Neural progenitor cell (in vitro differentiated cells): ENCODE data around the gene LCA5L. TPM values are rescaled to one million over a fixed set of nuclear protein-coding genes. Genes with fewer than 3 reads are reported as not detected.
"Not testable (repeated sequence)": the region's sequence is repeated elsewhere in the genome, so short reads cannot be mapped to it uniquely, and the experiment has no call there.

Experiments
- DNase-seq: peaks from one replicate; pipeline ENCODE4 v3.0.0-alpha.2; 2016; ENCODE audit warnings: low spot score
- H2AFZ ChIP-seq: fragments of 200-600 bp; sonication (generic); replicated peaks from 2 replicates; pipeline ENCODE4 v1.6.1; 2016; ENCODE audit warnings: antibody characterized with exemption
- H3F3A ChIP-seq: fragments of 200-600 bp; sonication (generic); 2 replicates; pipeline ENCODE4 v1.6.1; 2016; ENCODE audit warnings: antibody characterized with exemption, low read depth
- H3K27ac ChIP-seq: fragments of 200-600 bp; sonication (generic); 2 replicates; pipeline ENCODE4 v1.5.1; 2016; ENCODE audit warnings: mild to moderate bottlenecking
- H3K27me3 ChIP-seq: fragments of 200-600 bp; sonication (generic); 2 replicates; pipeline ENCODE4 v1.6.1; 2016; ENCODE audit warnings: mild to moderate bottlenecking, moderate library complexity
- H3K36me3 ChIP-seq: fragments of 200-600 bp; sonication (generic); 2 replicates; pipeline ENCODE4 v1.5.1; 2016
- H3K4me1 ChIP-seq: fragments of 200-600 bp; sonication (generic); 2 replicates; pipeline ENCODE4 v1.6.1; 2016; ENCODE audit warnings: mixed run types
- H3K4me2 ChIP-seq: fragments of 200-600 bp; sonication (generic); 2 replicates; pipeline ENCODE4 v1.6.1; 2016
- H3K4me3 ChIP-seq: fragments of 200-600 bp; sonication (generic); 2 replicates; pipeline ENCODE4 v1.5.1; 2016
- H3K79me2 ChIP-seq: fragments of 200-600 bp; sonication (generic); 2 replicates; pipeline ENCODE4 v1.6.1; 2016; ENCODE audit warnings: low read depth
- H3K9ac ChIP-seq: fragments of 200-600 bp; sonication (generic); 2 replicates; pipeline ENCODE4 v1.6.1; 2016
- H3K9me3 ChIP-seq: fragments of 200-600 bp; sonication (generic); 2 replicates; pipeline ENCODE4 v1.5.1; 2016; ENCODE audit warnings: low read depth
- H4K20me1 ChIP-seq: fragments of 200-600 bp; sonication (generic); 2 replicates; pipeline ENCODE4 v1.6.1; 2016; ENCODE audit warnings: low read depth
- H3K27ac Mint-ChIP-seq: 3 replicates; pipeline ENCODE4 v1.8.0; 2021; ENCODE audit warnings: mixed read lengths
- H3K27me3 Mint-ChIP-seq: 2 replicates; pipeline ENCODE4 v1.8.0; 2022; ENCODE audit warnings: low read depth, mild to moderate bottlenecking, inconsistent platforms, moderate library complexity, mixed read lengths; ENCODE audit not compliant: insufficient read depth
- H3K36me3 Mint-ChIP-seq: 3 replicates; pipeline ENCODE4 v1.8.0; 2021; ENCODE audit warnings: mixed read lengths
- H3K4me1 Mint-ChIP-seq: 3 replicates; pipeline ENCODE4 v1.8.0; 2021; ENCODE audit warnings: mixed read lengths
- H3K4me3 Mint-ChIP-seq: 3 replicates; pipeline ENCODE4 v1.8.0; 2021; ENCODE audit warnings: mild to moderate bottlenecking, moderate library complexity, mixed read lengths
- H3K9me3 Mint-ChIP-seq: 3 replicates; pipeline ENCODE4 v1.8.0; 2020; ENCODE audit warnings: mixed read lengths
- CTCF ChIP-seq: fragments of 200-600 bp; sonication (generic); IDR thresholded peaks from 2 replicates; pipeline ENCODE4 v1.5.1; 2017; ENCODE audit warnings: antibody characterized with exemption, mild to moderate bottlenecking
- EZH2 ChIP-seq: fragments of 200-600 bp; sonication (generic); IDR thresholded peaks from 2 replicates; pipeline ENCODE4 v1.6.1; 2017; ENCODE audit warnings: antibody characterized with exemption, mild to moderate bottlenecking, moderate library complexity
- EZH2phosphoT487 ChIP-seq: fragments of 200-600 bp; sonication (generic); IDR thresholded peaks from 2 replicates; pipeline ENCODE4 v1.6.1; 2017; ENCODE audit warnings: antibody characterized with exemption
- total RNA-seq: library from RNA; depleted of rRNA; stranded (reverse); fragments of >200 nt; gene quantifications from 2 replicates; pipeline ENCODE4 v1.2.3, GENCODE V29; 2015; ENCODE audit warnings: low replicate concordance

Gene LCA5L
- total RNA-seq, 1 donor from 2014 or later = 4.7 TPM

GRCh38 chr21:39386194-39386593 is 59.4 kb downstream of the LCA5L start:
- H3K9me3 ChIP-seq = no peaks in the 10 kb centered on the region
- Mint-ChIP-seq H3K27me3 (peaks cover 2% of the 10 kb centered on the region), H3K4me3 (no peak overlapping the region), H3K4me1 (peaks cover 38% of the 10 kb centered on the region), H3K27ac (no peak overlapping the region), H3K9me3 (no peaks in the 10 kb centered on the region), H3K36me3 (peaks cover 5% of the 10 kb centered on the region)
- no peak overlapping the region for H2AFZ ChIP-seq
- H3K9ac ChIP-seq = no peak overlapping the region
- no peak overlapping the region for H3K4me2 ChIP-seq
- H4K20me1 ChIP-seq = peaks cover 28% of the 10 kb centered on the region
- H3K36me3 ChIP-seq = no peaks in the 10 kb centered on the region
- TF ChIP-seq EZH2 (no peak), CTCF (no peak), EZH2phosphoT487 (no peak)
- H3K27me3 ChIP-seq = no peaks in the 10 kb centered on the region
- peaks cover 15% of the 10 kb centered on the region for H3K4me1 ChIP-seq
- H3F3A ChIP-seq = peaks cover 20% of the 10 kb centered on the region
- DNase-seq = no peak
- peaks cover 46% of the 10 kb centered on the region for H3K79me2 ChIP-seq
- no peak overlapping the region for H3K4me3 ChIP-seq
- no peak overlapping the region for H3K27ac ChIP-seq

DNA sequence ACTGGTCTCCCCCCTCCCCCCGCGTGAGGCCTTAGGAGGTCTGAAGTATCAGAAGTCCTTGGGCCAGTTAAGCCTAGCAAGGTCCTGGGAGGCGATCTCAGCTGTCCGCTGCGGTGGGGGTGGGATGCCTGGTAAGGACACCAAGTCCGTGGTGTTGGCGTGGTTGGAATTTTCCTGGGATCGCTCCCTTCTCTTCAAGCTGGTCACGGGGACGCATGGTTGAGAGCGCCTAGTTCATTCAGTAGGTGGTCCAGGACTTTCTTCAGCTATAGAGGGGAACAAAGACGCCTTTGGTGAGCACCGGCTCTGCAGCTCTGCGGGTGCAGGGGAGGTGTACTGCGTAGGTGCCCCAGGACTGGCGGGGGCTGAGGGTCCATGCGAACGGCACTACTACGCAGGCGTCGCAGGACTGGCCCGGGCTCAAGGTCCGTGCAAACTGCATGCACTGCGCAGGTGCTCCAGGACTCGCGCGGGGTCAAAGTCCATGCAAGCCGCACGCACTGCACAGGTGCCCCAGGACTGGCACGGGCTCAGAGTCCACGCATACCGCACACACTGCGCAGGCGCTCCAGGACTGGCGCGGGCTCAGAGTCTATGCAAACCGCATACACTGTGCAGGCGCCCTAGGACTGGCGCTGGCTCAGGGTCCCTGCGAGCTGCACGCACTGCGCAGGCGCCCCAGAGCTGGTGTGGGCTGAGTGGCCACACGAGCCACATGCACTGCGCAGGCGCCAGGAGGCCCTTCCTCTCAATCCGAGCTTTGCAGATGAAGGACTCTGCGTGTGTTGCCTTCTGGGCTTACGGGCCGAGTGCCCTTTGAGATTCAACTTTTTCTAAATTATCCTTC is 60.1 kb downstream of the LCA5L start:
- H3K27ac Mint-ChIP-seq = no peak overlapping the region
- no peak for DNase-seq
- H3K4me3 ChIP-seq = no peak overlapping the region

GRCh38 chr21:39384674-39385298 is 60.8 kb downstream of the LCA5L start:
- Histone ChIP-seq H3K79me2 (peaks cover 39% of the 10 kb centered on the region), H4K20me1 (peaks cover 21% of the 10 kb centered on the region), H3K36me3 (no peaks in the 10 kb centered on the region), H3K4me1 (peaks cover 14% of the 10 kb centered on the region), H3K27ac (no peak overlapping the region), H3K4me3 (no peak overlapping the region), H3K27me3 (no peaks in the 10 kb centered on the region), H3K9ac (no peak overlapping the region), H3K4me2 (no peak overlapping the region), H2AFZ (no peak overlapping the region), H3F3A (peaks cover 34% of the 10 kb centered on the region), H3K9me3 (no peaks in the 10 kb centered on the region)
- Mint-ChIP-seq H3K9me3 (no peaks in the 10 kb centered on the region), H3K36me3 (peaks cover 4% of the 10 kb centered on the region), H3K27ac (no peak overlapping the region), H3K4me3 (no peak overlapping the region), H3K4me1 (peaks cover 31% of the 10 kb centered on the region), H3K27me3 (no peaks in the 10 kb centered on the region)
- no peak for DNase-seq
- TF ChIP-seq CTCF (no peak), EZH2 (no peak), EZH2phosphoT487 (no peak)

More for the DNA sequence above, 60.1 kb downstream of the LCA5L start:
- Histone ChIP-seq H3K27me3 (no peaks in the 10 kb centered on the region), H3K9ac (no peak overlapping the region), H3K36me3 (no peaks in the 10 kb centered on the region), H3K9me3 (no peaks in the 10 kb centered on the region), H3K4me2 (no peak overlapping the region), H2AFZ (no peak overlapping the region), H3K4me1 (peaks cover 14% of the 10 kb centered on the region), H3K27ac (no peak overlapping the region), H3F3A (peaks cover 27% of the 10 kb centered on the region), H3K79me2 (peaks cover 47% of the 10 kb centered on the region), H4K20me1 (peaks cover 26% of the 10 kb centered on the region)
- Mint-ChIP-seq H3K4me1 (peaks cover 38% of the 10 kb centered on the region), H3K36me3 (peaks cover 4% of the 10 kb centered on the region), H3K9me3 (no peaks in the 10 kb centered on the region), H3K27me3 (peaks cover 1% of the 10 kb centered on the region), H3K4me3 (no peak overlapping the region)
- no peak for TF ChIP-seq EZH2phosphoT487
- no peak for TF ChIP-seq CTCF
- no peak for TF ChIP-seq EZH2

DNA sequence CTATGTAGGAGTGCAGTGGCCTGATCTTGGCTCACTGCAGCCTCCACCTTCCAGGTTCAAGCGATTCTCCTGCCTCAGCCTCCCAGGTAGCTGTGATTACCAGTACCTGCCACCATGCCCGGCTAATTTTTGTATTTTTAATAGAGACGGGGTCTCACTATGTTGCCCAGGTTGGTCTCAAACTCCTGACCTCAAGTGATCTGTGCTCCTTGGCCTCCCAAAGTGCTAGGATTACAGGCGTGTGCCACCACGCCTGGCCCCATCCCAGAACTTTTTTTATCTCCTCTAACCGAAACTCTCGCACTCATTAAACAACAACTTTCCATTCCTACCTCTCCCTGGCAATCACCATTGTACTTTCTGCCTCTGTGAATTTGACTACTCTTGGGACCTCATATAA is 63.5 kb downstream of the LCA5L start:
- H3K4me3 ChIP-seq, H3K27ac Mint-ChIP-seq: not testable (repeated sequence)
- H3K4me3 Mint-ChIP-seq = peak overlapping the region; percentile 48

More for the DNA sequence above, 63.5 kb downstream of the LCA5L start:
- not testable (repeated sequence) for H3K4me2 ChIP-seq, H3K27me3 Mint-ChIP-seq, H3K9me3 ChIP-seq, H3K36me3 ChIP-seq, H3K9ac ChIP-seq, H2AFZ ChIP-seq, H3K9me3 Mint-ChIP-seq, H4K20me1 ChIP-seq, H3K27ac ChIP-seq, H3K36me3 Mint-ChIP-seq, H3K27me3 ChIP-seq, DNase-seq
- peaks cover 14% of the 10 kb centered on the region for H3K4me1 ChIP-seq
- H3K4me1 Mint-ChIP-seq = peaks cover 12% of the 10 kb centered on the region
- peaks cover 22% of the 10 kb centered on the region for H3F3A ChIP-seq
- H3K79me2 ChIP-seq = peaks cover 29% of the 10 kb centered on the region
